SW 1271 (cell line): ENCODE results near the gene MYO15A.

Experiments
- DNase-seq, 2 experiments: peaks; one replicate each; lab custom pipeline; 2025; lab: John Stamatoyannopoulos, UW

MYO15A gene

GRCh38 chr17:18183334-18184142 lies 75.0 kb downstream of the MYO15A start, which contains the start of gene ALKBH5:
ALKBH5 (plus strand) TSS chr17:18183828; CDS start chr17:18184244, 416 bp downstream.
- peak; percentile 100 for DNase-seq

DNA sequence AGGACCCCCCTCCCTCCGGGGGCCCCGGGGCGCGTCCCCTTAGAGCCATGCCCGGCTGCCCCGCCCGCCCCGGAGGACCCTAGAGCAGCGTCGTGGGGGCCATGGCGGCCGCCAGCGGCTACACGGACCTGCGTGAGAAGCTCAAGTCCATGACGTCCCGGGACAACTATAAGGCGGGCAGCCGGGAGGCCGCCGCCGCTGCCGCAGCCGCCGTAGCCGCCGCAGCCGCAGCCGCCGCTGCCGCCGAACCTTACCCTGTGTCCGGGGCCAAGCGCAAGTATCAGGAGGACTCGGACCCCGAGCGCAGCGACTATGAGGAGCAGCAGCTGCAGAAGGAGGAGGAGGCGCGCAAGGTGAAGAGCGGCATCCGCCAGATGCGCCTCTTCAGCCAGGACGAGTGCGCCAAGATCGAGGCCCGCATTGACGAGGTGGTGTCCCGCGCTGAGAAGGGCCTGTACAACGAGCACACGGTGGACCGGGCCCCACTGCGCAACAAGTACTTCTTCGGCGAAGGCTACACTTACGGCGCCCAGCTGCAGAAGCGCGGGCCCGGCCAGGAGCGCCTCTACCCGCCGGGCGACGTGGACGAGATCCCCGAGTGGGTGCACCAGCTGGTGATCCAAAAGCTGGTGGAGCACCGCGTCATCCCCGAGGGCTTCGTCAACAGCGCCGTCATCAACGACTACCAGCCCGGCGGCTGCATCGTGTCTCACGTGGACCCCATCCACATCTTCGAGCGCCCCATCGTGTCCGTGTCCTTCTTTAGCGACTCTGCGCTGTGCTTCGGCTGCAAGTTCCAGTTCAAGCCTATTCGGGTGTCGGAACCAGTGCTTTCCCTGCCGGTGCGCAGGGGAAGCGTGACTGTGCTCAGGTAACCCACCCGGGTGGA lies 75.8 kb downstream of the MYO15A start:
- peak in 1 of 2 experiments; percentile 58 for DNase-seq

DNA sequence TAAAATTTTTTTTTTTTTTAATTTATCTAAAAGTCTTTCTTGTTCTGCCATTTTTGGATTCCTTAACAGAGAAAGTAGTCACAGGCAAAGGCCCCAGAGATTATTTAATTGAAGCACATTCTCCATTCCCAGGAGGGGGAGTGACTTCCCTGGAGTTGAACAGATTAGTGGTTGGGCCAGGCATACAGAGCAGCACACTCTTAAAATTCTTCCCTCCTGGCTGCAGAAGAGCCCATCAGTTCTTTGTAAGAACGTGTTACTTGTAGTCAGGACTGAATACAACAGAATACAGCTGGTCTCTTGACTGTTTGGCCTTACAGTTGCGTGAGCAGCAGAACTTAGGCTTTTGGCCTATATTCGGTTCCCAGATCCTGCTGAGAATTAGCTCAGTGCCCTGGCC lies 76.8 kb downstream of the MYO15A start:
- DNase-seq: no peak

DNA sequence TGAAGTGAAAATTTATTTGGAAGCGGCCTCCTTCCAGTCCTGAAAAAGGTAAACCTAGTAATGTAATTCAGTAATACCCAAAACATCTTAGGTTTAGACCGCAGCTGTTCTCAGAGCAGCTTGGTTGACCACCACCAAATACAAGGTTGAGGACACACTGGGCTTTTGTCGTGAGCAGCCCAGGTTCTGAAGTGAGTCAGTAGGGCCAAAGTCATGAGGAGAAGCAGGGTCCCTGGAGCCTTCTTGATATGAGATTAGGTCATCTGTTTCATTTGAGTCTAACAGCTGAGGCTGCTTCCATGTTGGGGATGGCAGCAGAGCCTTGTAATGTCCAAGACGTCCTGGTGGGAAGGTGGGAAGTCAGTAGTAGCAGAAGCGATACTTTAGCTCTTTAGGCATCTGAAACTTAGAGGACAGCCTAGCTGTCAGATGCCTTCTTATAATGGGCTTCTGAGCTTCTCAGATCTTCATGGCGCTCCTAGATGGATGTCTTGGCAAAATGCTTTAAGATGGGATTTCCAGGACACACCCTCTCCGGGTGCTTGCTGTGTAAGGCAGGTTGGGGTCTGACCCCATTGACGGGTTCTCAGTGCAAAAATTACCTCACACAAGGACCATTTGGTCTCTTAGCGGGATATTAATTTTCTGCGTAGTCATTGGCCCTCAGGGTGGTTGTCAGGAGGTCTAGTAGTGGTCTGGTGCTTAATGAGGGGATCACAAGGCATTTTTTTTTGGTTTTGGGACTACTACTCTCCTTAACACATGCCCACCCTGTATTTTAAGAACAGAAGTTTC lies 77.5 kb downstream of the MYO15A start:
- DNase-seq: no peak

DNA sequence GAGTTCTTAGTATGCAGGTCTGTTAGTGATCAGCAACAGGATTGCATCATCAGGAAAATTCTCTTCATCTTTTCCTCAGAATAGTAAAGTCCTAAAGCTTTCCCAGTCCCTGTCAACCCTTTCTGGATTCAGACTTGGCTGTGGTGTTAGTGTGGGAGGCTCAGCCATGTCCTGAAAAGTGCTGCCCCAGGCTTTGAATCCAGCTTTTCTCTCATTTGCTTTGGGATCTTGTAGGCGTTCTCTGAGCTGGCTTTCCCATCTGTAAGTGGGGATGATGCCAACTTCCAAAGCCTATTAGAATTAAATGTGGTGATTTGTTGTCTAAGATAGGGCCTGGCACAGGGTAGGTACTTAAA lies 78.0 kb downstream of the MYO15A start:
- no peak for DNase-seq

- DNase-seq: no peak
Observed at GRCh38 chr17:18187226-18187625, 78.7 kb downstream of the MYO15A start.

DNA sequence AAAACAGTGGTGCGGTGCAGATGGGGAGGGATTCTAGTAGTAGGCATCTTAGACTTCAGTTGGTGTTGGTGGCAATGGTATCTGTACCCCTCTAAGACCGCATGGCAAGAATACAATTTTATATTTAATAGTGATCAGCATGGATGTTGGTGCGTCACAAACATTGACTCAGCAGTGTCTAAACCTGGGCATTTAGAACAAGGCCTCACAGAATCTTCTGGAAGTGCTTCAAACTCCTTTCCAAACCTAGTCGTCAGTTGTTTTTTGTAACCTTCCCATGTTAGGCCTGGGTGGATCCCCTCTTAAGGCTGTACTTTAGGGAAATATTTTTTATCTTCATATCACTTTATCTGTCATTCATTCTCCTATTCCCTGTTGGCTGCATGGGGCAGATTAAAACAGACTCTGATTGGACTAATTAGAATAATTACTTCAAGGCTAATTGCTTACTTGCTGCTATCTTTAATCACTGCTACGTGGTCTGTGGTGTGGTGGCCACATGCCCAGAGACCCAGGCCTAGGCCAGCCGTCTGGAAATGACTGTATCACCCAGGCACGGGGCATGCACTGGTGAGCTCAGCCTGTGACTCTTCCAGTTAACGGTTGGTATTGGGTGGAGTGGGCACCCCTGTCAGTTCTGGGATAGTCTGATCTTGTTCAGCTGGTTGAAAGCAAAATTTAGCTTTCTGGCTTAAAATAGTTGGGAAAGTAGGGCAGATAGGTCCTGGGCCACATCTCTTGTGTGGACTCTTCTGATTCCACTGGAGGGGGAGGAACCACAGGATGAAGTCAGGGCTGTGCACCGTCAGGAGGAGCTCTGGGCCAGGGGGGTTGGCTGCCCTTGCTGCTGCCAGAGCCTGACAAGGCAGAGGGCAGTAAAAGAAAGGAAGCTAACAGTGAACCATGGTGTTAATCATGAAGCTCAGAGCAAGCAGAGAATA lies 79.5 kb downstream of the MYO15A start:
- no peak for DNase-seq

GRCh38 chr17:18190628-18191235 lies 82.2 kb downstream of the MYO15A start:
- no peak for DNase-seq

DNA sequence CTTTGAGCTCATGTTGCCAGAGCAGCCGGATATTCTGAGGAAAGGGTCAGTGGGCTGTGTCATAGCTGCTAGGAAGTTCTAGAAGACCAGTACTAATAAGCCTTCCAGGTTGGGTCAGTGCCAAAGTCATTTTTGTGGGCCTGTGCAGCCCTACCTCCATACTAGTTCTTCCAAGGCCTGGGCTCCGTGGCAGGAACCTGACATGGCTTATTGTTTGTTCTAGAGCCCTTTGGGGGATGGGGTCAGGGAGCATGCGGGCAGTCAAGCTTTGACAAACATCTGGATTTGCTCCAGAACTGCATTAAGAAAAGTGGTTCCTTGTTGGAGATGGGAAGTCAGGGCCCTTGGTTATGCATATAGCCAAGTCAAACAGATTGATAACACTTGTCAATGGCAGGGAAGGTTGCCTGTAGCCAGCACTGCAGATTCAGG lies 82.7 kb downstream of the MYO15A start:
- no peak for DNase-seq

DNA sequence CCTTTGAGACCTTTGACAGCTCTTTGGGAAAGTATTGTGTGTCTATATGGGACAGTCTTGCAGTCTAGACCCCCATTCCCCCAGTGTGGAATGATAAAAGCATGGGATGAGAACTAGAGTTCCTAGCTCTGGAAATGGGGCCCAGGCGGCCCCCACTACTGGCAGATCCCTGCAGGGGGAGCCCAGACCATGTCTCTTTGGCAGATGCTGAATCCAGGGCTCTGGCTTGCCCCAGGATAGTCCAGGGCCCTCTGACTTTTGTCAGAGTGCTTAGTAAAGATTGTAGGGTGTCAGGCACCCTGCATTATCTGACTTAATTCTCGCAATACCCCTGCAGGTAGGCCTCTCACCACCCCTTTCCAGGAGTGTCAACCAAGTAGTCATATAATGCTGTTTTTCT lies 83.4 kb downstream of the MYO15A start:
- DNase-seq: no peak

DNA sequence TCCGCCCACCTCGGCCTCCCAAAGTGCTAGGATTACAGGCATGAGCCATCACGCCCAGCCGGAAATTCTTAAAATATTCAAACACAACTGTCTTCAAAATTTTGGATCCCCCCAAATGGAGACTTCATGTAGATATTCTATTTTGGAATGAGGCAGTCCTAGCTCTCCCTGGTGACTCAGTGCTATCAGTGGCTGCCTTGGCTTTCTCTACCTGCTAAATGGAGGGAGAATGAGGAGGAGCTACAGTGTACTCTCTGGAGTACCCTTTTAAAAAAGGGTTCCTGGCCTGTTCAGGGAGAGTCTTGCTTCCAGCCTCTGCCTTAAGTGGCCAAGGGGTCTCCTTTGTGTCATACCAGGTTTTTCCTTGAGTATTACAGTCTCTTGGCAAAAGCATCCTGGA lies 85.8 kb downstream of the MYO15A start:
- DNase-seq: no peak

DNA sequence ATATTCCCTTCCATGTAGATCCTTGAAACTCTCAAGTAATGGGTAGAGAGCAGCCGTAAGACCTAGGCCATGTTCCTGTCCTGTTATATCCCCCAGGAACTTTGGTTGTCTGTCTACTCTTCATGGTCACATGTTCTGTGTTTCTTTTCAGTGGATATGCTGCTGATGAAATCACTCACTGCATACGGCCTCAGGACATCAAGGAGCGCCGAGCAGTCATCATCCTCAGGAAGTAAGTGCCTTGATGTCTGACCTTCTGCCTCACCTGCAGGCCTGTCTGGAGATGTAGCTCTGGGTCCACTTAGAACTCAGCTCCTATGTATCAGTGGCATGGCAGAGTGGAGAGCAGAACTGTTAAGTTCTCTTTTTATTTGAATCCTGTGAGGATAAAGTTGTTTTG lies 86.2 kb downstream of the MYO15A start:
- DNase-seq: no peak

DNA sequence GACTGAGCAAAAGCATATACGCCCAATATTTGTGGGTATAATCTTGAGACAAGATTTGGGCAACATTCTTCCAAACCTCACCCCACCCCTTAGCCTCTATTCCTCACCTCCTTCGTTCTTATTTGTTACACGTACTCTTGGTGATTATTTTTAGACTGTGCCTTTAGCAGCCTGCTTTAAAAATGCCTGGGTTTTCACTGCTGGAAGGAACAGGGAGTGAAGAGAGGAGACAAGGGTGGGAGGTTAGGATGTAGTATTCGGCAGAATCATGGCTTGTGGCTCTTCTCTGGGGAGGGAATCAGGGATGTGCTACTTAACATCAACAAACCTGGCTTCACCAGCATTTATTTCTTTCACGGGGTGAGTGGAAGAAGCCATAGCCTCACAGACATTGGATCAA lies 86.7 kb downstream of the MYO15A start:
- DNase-seq: no peak

DNA sequence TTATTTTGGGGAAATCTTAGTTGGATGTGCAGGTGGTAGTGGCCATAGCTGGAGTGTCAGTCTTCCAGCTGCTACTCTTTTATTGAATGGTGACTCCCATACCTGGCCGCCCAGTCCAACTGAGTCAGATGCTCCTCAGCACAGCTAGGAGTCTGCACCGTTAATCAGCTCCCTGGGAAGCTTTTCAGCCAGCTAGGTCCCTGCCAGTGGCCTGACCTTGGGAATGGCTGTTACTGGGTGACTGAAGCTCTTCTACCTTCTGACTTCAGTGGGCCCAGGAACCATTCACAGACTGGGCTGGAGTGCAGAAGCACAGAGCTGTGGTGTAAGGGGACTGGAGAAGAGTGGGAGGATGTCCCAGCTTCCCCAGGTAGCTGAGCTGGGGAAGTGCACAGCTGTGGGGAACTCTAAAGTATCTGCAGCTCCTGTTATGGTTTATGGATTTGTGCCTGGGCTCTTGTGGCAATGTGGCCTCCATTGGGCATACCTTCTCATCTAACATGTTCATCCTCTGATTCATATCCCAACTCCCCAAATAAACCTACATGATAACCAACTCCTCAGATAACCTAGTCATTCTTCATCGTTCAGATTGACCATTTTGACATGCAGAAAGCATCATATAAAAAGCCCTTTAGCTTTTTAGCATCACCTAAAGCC lies 89.1 kb downstream of the MYO15A start:
- no peak for DNase-seq

- DNase-seq: no peak
Observed at GRCh38 chr17:18198530-18198929, 90.0 kb downstream of the MYO15A start.

DNA sequence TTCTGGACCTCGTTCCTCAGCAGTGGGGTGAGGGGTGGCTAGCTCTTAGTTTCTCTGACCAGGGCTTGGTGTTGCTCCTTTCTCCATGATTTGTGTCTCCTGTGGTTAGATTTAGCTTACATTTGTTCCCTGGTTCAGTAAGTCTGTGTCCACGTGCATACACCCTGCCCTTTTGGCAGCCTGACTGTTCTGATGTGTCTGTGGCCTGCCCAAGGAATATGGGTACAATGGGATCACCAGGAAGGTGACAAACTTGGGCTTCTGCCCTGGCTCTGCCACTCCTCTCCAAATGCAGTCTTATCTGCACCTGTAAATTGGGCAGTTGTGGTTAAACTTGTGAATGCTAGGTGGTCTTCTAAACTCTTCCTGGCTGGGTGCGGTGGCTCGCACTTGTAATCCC lies 92.6 kb downstream of the MYO15A start:
- DNase-seq: no peak

DNA sequence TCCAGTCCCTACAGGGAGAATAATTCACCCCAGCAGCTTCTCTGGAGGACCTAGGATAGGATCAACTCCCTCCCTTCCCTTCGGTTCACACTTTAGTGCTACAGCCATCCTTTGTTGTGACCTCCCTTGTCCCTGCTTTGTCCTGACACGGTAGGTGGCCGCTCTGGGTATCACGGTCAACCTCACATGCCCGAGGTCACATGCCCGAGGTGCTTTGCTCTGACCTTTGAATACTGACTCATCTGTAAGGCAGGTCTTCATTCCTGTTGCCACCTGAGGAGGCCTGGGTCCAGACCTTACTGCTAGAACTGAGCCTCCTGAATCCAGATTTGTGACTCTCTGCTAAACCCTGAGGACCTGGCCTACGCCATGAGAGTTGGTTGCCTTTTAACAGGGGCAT lies 94.8 kb downstream of the MYO15A start:
- DNase-seq: no peak

DNA sequence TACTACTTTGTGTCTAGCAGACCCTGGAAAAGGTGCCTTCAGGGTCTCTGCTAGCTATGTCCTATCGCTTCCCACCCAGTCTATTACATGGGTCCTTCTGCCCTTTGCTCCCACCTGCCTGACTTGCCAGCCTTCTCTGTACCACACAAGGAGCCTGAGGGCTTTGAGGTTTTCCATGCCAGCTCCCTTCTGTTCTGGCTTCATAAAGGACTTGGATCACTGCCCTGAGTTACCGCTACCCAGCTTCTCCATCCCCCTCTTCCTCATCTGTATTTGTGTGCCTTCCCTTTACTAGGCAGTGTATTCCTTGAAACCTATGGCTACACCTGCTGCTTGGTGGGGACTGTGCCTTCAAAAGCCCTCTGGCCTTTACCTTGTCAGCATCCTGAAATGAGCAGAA lies 97.3 kb downstream of the MYO15A start:
- DNase-seq: no peak

DNA sequence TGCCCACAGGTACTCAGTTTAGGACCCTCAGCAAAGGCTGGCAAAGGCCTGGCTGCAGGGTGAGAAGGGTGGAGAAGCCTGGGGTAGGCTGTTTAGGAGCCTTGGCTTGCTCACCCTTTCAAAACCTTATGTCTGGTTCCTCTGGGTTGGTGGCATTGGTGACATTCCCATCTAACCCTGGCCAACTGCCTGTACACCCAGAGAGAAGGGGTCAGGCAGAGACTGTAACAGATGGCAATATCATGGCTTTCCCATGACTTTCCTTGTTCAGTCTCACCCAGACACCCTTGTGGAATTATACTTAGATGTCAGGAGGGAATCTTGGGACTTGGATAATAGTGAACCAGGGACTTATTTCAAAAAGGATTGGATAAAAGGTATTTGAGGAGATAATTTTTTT lies 98.4 kb downstream of the MYO15A start:
- DNase-seq: no peak

- DNase-seq: no peak
Observed at GRCh38 chr17:18208092-18208491, 99.5 kb downstream of the MYO15A start.
